PC-3 (cell line): ENCODE results near the gene METTL16.

Experiments
- CTCF ChIP-seq: fragments of 300-600 bp; sonication (generic); conservative IDR thresholded peaks from 2 replicates; pipeline ENCODE4 v1.5.1; 2017; ENCODE audit warnings: antibody characterized with exemption, low read depth, mild to moderate bottlenecking, low read length
- EZH2 ChIP-seq: fragments of 300-600 bp; sonication (generic); IDR thresholded peaks from one replicate; pipeline ENCODE4 v1.6.1; 2017; ENCODE audit warnings: antibody characterized with exemption, mild to moderate bottlenecking, low read length; ENCODE audit not compliant: unreplicated experiment
- EZH2phosphoT487 ChIP-seq: fragments of 300-600 bp; sonication (generic); IDR thresholded peaks from 2 replicates; pipeline ENCODE4 v1.6.1; 2018; ENCODE audit warnings: mild to moderate bottlenecking, antibody characterized with exemption, low read length, borderline replicate concordance

- TF ChIP-seq CTCF = no peak
- TF ChIP-seq EZH2phosphoT487 = no peak
- no peak for TF ChIP-seq EZH2
These were observed 116.9 kb downstream of the METTL16 start for GRCh38 chr17:2394775-2395201.
